ENCODE results near the gene HES7.

HES7 gene

DNA sequence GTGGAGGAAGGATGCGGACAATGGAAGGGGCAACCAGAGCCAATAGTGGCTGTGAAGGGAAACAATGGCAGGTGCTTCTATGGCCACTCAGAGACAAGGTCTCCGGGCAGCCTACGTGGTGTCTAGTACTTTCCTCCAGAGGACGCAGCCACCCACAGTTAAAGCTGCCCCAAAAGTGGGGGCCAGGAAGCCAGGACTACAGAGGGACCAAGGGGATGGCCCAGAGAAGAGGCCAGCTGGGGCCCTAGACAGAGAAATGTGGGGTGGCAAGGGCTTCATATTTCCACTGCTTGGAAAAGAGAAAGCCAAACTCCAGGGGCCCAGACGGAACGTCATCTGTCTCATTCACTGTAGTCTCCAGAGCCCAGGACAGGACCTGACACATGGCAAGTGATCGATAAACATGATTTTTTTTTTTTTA, 29.1 kb upstream of the HES7 start:
- no peak for ATAC-seq (ENCODE audit: low read depth)
- Histone ChIP-seq H3K4me1 (ENCODE audit: insufficient read depth, poor library complexity, severe bottlenecking) (peaks cover 16% of the 10 kb centered on the region), H3K36me3 (ENCODE audit: low read depth) (peaks cover 72% of the 10 kb centered on the region), H3K9me3 (ENCODE audit: severe bottlenecking) (no peaks in the 10 kb centered on the region), H3K27me3 (ENCODE audit: insufficient read depth, poor library complexity, severe bottlenecking) (no peaks in the 10 kb centered on the region), H3K4me3 (ENCODE audit: severe bottlenecking) (no peak overlapping the region), H3K27ac (ENCODE audit: poor library complexity, severe bottlenecking) (peak overlapping the region; percentile 98)
- TF ChIP-seq, protein P1, sequence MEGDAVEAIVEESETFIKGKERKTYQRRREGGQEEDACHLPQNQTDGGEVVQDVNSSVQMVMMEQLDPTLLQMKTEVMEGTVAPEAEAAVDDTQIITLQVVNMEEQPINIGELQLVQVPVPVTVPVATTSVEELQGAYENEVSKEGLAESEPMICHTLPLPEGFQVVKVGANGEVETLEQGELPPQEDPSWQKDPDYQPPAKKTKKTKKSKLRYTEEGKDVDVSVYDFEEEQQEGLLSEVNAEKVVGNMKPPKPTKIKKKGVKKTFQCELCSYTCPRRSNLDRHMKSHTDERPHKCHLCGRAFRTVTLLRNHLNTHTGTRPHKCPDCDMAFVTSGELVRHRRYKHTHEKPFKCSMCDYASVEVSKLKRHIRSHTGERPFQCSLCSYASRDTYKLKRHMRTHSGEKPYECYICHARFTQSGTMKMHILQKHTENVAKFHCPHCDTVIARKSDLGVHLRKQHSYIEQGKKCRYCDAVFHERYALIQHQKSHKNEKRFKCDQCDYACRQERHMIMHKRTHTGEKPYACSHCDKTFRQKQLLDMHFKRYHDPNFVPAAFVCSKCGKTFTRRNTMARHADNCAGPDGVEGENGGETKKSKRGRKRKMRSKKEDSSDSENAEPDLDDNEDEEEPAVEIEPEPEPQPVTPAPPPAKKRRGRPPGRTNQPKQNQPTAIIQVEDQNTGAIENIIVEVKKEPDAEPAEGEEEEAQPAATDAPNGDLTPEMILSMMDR (IDR thresholded peaks at IDR 0.05; ENCODE audit: poor library complexity, severe bottlenecking): no peak
- DNase-seq (ENCODE audit: low spot score): no peak

DNA sequence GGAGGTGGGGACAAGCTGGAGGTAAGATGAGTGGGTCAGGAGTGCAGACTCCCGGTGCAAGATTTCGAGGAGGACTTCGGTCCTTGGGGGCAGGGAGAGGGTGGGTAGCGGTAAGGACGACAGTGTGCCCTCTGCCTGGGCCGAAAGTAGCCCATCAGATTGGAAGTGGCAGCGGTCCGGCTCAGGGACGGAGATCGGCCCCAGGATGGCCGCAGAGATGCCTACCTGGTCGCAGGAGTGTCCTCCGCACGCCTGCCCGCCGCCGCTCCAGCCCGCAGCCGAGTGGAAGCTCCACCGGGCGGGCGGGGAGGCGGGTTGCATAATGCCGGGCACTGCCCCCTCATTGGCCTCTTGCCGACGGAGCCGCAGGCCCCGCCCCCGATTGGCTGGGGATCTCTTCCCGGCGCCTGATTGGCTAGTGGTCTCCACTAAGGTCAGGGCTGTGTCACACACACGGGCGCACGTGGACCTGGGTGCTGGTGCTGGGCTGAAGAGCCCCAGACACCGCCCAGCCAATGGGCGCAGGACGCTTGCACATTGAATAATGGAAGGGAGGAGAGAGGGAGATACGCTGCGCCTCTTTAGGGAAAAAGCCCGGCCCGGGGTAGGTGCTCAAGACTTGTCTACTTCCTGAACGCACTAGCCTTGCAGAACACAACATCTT, 28.3 kb upstream of the HES7 start, which contains the start of gene PER1:
Gene PER1, minus strand, starts transcription at position 293 of the 664 bp plus-strand sequence. CDS start 1,698 bp downstream, outside the sequence.
- peak; percentile 50 for ATAC-seq (ENCODE audit: low read depth)

DNA sequence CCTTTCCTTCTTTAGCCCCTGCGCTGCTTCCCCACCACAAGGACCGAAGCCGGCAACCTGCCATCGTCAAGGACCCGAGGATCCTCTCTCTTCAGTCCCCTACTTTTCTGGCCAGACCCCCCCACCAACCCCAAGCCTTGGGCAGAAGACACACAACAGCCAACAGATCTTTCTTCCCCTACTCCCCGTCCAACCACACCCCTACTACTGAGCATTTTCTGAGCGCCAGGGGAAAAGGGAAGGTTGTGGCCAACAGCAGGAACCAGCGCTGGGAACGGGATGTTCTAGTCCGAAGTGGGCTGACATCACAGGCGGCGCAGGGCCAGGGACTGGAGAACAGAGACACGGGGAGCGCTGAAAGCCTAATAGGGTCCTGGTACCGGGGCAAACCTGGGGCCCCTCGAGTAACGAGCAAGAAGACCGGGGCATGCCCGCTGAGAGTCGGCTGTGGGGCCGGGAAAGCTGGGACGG, 27.8 kb upstream of the HES7 start:
- ATAC-seq (ENCODE audit: low read depth) (no peak), DNase-seq (ENCODE audit: low spot score) (no peak)
- H3K4me1 ChIP-seq (ENCODE audit: insufficient read depth, poor library complexity, severe bottlenecking): peaks cover 16% of the 10 kb centered on the region

More for the DNA sequence above, 28.3 kb upstream of the HES7 start, which contains the start of gene PER1:
- Histone ChIP-seq H3K36me3 (ENCODE audit: low read depth) (peaks cover 80% of the 10 kb centered on the region), H3K4me1 (ENCODE audit: insufficient read depth, poor library complexity, severe bottlenecking) (peaks cover 16% of the 10 kb centered on the region), H3K27me3 (ENCODE audit: insufficient read depth, poor library complexity, severe bottlenecking) (no peaks in the 10 kb centered on the region), H3K4me3 (ENCODE audit: severe bottlenecking) (peak within 1 kb of the TSS; percentile 44), H3K9me3 (ENCODE audit: severe bottlenecking) (no peaks in the 10 kb centered on the region), H3K27ac (ENCODE audit: poor library complexity, severe bottlenecking) (peak within 1 kb of the TSS; percentile 98)
- TF ChIP-seq, protein P1 (IDR thresholded peaks at IDR 0.05; ENCODE audit: poor library complexity, severe bottlenecking): no peak
- DNase-seq (ENCODE audit: low spot score): peak; percentile 97

GRCh38 chr17:8151120-8151640, 27.3 kb upstream of the HES7 start:
- no peak for ATAC-seq (ENCODE audit: low read depth)
- TF ChIP-seq, protein P1 (IDR thresholded peaks at IDR 0.05; ENCODE audit: poor library complexity, severe bottlenecking): no peak
- H3K27ac ChIP-seq (ENCODE audit: poor library complexity, severe bottlenecking): peak overlapping the region; percentile 98
- H3K9me3 ChIP-seq (ENCODE audit: severe bottlenecking): no peaks in the 10 kb centered on the region
- peaks cover 91% of the 10 kb centered on the region for H3K36me3 ChIP-seq (ENCODE audit: low read depth)
- no peaks in the 10 kb centered on the region for H3K27me3 ChIP-seq (ENCODE audit: insufficient read depth, poor library complexity, severe bottlenecking)
- peaks cover 16% of the 10 kb centered on the region for H3K4me1 ChIP-seq (ENCODE audit: insufficient read depth, poor library complexity, severe bottlenecking)
- H3K4me3 ChIP-seq (ENCODE audit: severe bottlenecking): peak overlapping the region; percentile 44
- no peak for DNase-seq (ENCODE audit: low spot score)

More for the DNA sequence above, 27.8 kb upstream of the HES7 start:
- TF ChIP-seq, protein P1 (IDR thresholded peaks at IDR 0.05; ENCODE audit: poor library complexity, severe bottlenecking): no peak
- Histone ChIP-seq H3K27ac (ENCODE audit: poor library complexity, severe bottlenecking) (peak overlapping the region; percentile 98), H3K9me3 (ENCODE audit: severe bottlenecking) (no peaks in the 10 kb centered on the region), H3K36me3 (ENCODE audit: low read depth) (peaks cover 86% of the 10 kb centered on the region), H3K27me3 (ENCODE audit: insufficient read depth, poor library complexity, severe bottlenecking) (no peaks in the 10 kb centered on the region), H3K4me3 (ENCODE audit: severe bottlenecking) (peak overlapping the region; percentile 44)

Data from RWPE2 (cell line).